ENCODE results near the gene APCDD1. TPM values are rescaled to one million over a fixed set of nuclear protein-coding genes. Genes with fewer than 3 reads are reported as not detected.

The APCDD1 gene
- polyA plus RNA-seq, 1 experiment = 0.01 TPM

- POLR2A ChIA-PET = no interaction called here
- H3K4me3 ChIP-seq (ENCODE audit: low read depth, low read length) = no peak overlapping the region
- H3K27ac ChIP-seq (ENCODE audit: low read depth, low read length) = no peak overlapping the region
- CTCF ChIA-PET = no interaction called here
- peaks cover 3% of the 10 kb centered on the region for H3K27me3 ChIP-seq (ENCODE audit: control insufficient read depth, insufficient read depth, low read length)
- H3K9me3 ChIP-seq (ENCODE audit: control insufficient read depth, insufficient read depth, low read length) = no peaks in the 10 kb centered on the region
- DNase-seq (ENCODE audit: low read depth, low spot score) = no peak
- TF ChIP-seq CTCF (IDR thresholded peaks at IDR 0.05; ENCODE audit: low read depth, low read length) = no peak
These were observed 34.9 kb upstream of the APCDD1 start for GRCh38 chr18:10419420-10420103.

- no peak for DNase-seq (ENCODE audit: low read depth, low spot score)
- CTCF ChIA-PET = no interaction called here
- no peak overlapping the region for H3K4me3 ChIP-seq (ENCODE audit: low read depth, low read length)
- no peak overlapping the region for H3K27ac ChIP-seq (ENCODE audit: low read depth, low read length)
- H3K9me3 ChIP-seq (ENCODE audit: control insufficient read depth, insufficient read depth, low read length) = no peaks in the 10 kb centered on the region
- TF ChIP-seq CTCF (IDR thresholded peaks at IDR 0.05; ENCODE audit: low read depth, low read length) = no peak
- POLR2A ChIA-PET = no interaction called here
- peaks cover 7% of the 10 kb centered on the region for H3K27me3 ChIP-seq (ENCODE audit: control insufficient read depth, insufficient read depth, low read length)
These were observed 33.7 kb upstream of the APCDD1 start for GRCh38 chr18:10420561-10421352.

- TF ChIP-seq CTCF (IDR thresholded peaks at IDR 0.05; ENCODE audit: low read depth, low read length) = no peak
- DNase-seq (ENCODE audit: low read depth, low spot score) = no peak
- Histone ChIP-seq H3K27ac (ENCODE audit: low read depth, low read length) (no peak overlapping the region), H3K9me3 (ENCODE audit: control insufficient read depth, insufficient read depth, low read length) (no peaks in the 10 kb centered on the region), H3K27me3 (ENCODE audit: control insufficient read depth, insufficient read depth, low read length) (peaks cover 4% of the 10 kb centered on the region), H3K4me3 (ENCODE audit: low read depth, low read length) (no peak overlapping the region)
- CTCF ChIA-PET = no interaction called here
- POLR2A ChIA-PET = no interaction called here
These were observed 32.6 kb upstream of the APCDD1 start for GRCh38 chr18:10421859-10422258.

GRCh38 chr18:10422731-10423130 lies 31.7 kb upstream of the APCDD1 start:
- Histone ChIP-seq H3K27me3 (ENCODE audit: control insufficient read depth, insufficient read depth, low read length) (peaks cover 4% of the 10 kb centered on the region), H3K27ac (ENCODE audit: low read depth, low read length) (no peak overlapping the region), H3K4me3 (ENCODE audit: low read depth, low read length) (no peak overlapping the region), H3K9me3 (ENCODE audit: control insufficient read depth, insufficient read depth, low read length) (no peaks in the 10 kb centered on the region)
- no peak for DNase-seq (ENCODE audit: low read depth, low spot score)
- ChIA-PET POLR2A (no interaction called here), CTCF (no interaction called here)
- no peak for TF ChIP-seq CTCF (IDR thresholded peaks at IDR 0.05; ENCODE audit: low read depth, low read length)

- no peaks in the 10 kb centered on the region for H3K9me3 ChIP-seq (ENCODE audit: control insufficient read depth, insufficient read depth, low read length)
- no peak for TF ChIP-seq CTCF (IDR thresholded peaks at IDR 0.05; ENCODE audit: low read depth, low read length)
- H3K4me3 ChIP-seq (ENCODE audit: low read depth, low read length) = no peak overlapping the region
- no peak overlapping the region for H3K27ac ChIP-seq (ENCODE audit: low read depth, low read length)
- DNase-seq (ENCODE audit: low read depth, low spot score) = no peak
- H3K27me3 ChIP-seq (ENCODE audit: control insufficient read depth, insufficient read depth, low read length) = peaks cover 4% of the 10 kb centered on the region
- CTCF ChIA-PET = no interaction called here
- POLR2A ChIA-PET = no interaction called here
These were observed 29.7 kb upstream of the APCDD1 start for GRCh38 chr18:10424585-10425307.

Measured in AG04450 (cell line).